SKM-1 (cell line): ENCODE results near the gene B4GALNT3.

Source experiments
- DNase-seq: peaks from one replicate; lab custom pipeline; 2025; ENCODE audit not compliant: unreplicated experiment; lab: John Stamatoyannopoulos, UW

B4GALNT3 gene

DNA sequence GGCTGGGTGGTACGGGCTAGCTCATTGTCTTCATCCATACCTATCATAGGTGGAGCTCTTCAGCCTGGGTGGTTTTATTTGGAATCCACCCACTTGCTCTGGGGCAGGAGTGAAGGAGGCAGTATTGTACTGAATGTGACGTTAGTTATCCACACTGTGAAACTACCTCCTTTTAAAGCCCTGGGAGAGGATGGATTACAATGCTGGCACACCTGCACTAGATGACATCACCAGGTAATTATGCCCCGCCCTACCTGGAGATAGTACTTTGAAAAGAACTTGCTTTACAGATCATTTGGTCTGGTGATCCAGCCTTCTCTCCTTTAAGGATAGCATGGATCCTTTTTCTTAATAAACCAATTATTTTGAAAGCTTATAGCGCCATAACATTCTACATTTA lies 78.0 kb downstream of the B4GALNT3 start:
- DNase-seq: no peak

DNA sequence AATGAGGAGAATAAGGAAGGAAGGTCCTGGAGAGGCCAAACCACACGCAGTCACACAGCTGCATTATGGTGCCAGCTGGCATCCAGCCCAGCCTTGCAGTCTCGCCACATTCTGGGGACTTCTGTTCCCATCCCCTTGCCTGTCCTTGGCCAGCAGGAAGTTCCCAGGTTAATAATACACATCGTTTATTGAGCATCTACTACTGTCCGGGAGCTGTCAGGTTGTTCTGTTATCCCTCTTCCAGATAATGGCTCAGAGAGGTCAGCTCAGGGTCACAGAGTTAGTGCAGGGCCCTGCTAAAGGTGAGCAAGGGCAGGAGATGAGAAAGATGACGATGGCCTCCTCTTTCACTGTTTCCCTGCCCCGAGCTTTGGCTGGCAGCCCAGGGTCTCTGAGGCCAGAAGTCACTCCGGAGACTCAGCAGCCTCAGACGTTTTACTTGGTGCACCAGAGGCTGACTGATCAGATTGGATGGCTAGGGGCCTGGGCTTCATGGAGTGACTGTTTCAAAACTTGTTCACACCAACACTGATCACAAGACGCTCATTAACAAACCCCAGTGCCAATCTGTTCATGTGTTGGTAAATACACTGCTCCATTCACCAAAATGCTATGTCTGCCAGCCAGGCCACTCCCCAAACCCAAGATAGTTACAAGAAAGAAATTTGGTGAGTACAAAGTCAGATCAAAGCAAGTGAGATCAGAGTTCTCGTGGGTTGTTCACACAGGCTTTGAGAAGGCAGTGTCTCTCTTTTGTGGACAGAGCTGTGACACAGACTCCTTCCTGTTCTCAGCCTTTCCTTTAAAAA lies 79.2 kb downstream of the B4GALNT3 start:
- no peak for DNase-seq

DNA sequence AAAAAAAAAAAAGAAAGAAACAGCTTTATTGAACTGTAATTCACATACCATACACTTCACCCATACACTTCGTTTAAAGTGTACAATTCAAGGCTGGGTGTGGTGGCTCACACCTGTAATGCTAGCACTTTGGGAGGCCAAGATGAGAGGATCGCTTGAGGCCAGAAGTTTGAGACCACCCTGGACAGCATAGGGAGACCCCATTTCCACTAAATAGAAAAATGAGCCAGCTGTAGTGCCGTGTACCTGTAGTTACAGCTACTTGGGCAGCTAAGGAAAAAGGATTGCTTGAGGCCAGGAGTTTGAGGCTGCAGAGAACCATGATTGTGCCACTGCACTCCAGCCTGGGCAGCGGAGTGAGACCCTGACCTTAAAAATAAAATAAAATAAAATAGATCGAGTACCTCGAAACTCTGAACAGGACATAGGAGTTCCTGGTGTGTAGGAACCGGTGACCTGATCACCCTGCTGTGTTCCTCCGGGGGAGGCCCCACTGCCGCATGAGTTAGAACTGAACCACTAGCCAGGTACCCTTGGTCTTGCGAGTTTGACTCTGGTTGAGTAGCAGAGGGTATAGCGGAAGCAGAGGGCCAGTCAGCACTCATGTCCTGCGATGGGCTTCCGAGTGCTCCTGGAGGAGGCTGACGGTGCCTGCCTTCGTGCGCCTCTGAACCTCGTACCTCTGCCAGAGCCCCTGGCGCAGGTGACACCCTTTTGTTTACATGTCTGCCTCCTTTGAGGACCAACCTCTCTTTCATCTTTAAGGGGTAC lies 80.0 kb downstream of the B4GALNT3 start:
- no peak for DNase-seq

DNA sequence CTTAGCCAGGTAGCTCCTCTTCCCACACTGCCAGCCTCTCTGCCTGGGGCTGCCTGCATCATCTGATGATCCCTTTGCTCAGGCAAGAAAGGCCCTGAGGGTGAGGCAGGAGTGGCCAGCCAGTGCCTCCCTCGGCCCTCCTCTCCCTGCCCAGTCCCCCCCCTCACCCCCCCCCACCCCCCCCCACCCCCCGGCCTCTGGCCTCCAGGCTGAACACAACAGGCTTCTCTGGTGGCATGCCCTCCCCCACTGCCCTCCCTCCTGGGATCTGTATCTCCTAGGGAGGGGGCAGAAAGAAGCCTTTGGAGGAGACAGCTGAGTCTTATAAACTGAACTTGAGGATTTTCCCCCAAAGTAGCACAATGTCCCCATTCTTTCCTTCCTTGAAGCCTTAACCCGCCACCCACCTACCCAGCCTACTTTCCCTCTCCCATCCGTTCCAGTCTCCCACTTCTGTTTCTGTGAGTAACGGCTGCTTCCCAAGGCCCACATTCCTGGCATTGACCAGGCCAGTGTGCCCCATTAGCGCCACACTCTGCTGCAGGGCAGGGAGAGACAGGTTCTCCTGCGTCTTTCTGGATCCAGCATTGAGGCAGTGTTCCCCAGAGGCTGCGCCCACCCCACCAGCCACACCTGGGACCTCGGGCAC lies 82.1 kb downstream of the B4GALNT3 start:
- no peak for DNase-seq

DNA sequence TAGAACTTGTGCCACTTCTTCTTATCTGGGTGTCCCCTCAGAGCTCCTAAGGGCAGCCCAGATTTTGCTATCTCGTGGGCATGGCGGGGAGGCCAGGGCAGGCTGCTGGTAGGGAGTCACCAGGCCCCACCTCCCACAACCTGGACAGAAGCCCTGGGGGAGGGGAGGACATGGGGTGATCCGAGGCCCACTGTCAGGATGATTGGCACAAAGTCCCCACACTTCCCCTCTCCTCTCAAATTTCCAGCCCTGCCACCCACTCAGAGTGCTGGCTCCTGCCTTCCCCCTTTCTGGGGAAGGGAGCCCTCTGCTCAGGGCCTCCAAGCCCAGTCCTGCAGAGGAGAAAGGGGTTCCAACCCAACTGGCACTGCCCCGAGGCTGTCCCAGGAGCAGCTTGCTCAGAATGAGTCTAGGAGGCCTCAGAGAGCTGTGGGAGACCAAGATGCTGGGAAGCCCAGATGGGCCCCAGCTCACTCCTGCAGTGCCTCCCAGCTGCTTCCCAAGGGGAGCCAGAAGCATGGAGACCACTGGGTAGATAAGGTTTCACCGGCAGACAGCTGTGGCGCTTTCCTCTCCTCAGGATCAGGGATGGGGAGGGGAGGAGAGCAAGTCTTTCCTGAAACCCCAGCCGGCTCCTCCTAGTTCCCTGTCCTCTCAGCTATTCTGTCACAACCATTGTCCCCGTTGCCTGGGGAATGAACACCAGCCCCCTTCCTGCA lies 82.8 kb downstream of the B4GALNT3 start:
- no peak for DNase-seq

DNA sequence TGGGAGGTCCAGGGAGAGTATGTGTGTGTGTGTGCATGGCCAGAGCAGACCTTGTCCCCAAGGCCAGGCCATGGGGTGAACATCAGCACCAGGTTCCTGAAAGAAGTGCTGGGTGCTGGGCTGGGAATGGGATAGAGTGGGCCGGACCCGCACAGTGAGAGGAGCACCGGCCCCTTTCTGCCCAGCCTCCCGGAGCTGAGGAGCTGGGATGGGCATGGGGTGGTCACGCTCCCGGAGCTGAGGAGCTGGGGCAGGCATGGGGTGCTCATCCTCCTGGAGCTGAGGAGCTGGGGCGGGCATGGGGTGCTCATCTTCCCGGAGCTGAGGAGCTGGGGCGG lies 83.3 kb downstream of the B4GALNT3 start:
- DNase-seq: no peak

DNA sequence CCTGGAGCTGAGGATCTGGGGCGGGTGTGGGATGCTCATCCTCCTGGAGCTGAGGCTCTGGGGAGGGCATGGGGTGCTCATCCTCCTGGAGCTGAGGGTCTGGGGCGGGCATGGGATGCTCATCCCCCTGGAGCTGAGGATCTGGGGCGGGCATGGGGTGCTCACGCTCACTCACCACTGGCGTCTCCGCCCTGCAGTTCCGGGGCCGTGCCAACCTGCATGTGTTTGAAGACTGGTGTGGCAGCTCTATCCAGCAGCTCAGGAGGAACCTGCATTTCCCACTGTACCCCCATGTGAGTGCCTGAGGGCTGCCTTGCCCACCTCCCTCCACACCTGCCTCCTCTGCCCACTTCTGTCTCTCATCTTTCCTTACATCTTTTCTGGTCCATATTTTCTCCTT lies 84.4 kb downstream of the B4GALNT3 start:
- DNase-seq: no peak

DNA sequence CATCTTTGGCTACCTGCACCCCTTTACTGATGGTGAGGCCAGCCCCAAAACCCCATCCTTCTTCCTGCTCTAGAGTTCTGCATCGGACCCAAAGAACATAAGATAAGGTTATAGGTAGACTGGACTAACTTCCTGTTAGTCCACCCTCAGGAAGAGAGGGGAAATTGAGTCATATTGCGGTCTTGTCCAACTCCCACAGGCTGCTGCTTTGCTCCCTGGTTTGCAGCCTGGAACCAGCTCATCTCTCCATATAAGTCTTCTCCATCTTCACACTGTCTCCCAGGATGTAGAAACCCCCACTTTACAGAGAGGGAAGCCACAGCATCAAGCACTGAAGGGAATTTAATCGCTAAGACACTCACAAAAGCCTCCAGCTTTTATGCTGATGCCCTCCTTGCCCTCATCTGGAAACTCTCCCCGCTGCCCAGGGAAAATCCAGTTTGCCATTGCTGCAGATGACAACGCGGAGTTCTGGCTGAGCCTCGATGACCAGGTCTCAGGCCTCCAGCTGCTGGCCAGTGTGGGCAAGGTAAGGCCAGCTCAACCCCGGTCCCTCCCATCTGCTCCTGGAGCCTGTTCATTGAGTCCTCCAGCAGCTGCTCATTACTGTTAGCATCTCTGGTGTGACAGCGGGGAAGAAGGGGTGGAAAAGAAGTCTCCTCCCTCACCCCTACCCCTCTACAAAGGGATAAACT lies 85.3 kb downstream of the B4GALNT3 start:
- DNase-seq: no peak

DNA sequence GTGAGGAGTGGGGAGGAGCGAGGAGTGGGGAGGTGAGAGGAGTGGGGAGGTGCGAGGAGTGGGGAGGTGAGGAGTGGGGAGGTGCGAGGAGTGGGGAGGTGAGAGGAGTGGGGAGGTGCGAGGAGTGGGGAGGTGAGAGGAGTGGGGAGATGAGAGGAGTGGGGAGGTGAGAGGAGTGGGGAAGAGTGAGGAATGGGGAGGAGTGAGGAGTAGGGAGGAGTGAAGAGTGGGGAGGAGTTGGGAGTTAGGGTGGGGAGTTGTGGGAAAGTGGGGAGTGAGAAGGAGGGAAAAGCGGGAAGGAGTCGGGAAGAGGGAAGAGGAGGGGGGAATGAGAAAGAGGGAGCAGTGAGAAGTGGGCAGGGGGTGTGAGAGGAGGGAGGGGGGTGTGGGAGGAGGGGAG lies 86.1 kb downstream of the B4GALNT3 start:
- DNase-seq: no peak

DNA sequence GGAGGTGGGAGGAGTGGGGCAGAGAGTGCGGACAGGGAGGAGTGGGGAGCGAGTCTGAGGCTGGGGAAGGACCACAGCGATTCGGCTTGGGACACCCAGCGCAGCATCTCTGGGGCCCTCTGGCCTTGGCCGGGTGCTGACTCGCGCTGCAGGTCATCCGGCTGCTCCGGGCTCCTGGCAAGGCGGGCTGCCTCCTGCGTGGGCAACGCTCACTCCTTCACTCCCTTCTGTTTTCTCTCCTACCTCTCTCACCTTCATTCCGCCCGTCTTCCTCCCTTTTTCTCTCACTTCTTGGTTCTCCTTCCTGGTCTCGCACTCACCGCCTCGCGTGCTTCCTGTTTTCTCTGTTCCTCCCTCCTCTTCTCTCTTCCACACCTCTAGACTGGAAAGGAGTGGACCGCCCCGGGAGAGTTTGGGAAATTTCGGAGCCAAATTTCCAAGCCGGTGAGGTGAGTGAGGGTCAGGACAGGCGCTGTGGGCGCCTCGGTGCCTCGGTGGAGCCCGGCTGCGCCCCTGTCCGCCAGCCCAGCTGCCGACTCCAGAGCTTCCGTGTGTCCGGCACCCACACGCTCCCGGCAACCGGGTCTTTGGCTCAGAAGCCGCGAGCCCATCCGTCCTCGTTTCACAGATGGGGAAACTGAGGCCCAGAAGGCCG lies 86.7 kb downstream of the B4GALNT3 start:
- no peak for DNase-seq

DNA sequence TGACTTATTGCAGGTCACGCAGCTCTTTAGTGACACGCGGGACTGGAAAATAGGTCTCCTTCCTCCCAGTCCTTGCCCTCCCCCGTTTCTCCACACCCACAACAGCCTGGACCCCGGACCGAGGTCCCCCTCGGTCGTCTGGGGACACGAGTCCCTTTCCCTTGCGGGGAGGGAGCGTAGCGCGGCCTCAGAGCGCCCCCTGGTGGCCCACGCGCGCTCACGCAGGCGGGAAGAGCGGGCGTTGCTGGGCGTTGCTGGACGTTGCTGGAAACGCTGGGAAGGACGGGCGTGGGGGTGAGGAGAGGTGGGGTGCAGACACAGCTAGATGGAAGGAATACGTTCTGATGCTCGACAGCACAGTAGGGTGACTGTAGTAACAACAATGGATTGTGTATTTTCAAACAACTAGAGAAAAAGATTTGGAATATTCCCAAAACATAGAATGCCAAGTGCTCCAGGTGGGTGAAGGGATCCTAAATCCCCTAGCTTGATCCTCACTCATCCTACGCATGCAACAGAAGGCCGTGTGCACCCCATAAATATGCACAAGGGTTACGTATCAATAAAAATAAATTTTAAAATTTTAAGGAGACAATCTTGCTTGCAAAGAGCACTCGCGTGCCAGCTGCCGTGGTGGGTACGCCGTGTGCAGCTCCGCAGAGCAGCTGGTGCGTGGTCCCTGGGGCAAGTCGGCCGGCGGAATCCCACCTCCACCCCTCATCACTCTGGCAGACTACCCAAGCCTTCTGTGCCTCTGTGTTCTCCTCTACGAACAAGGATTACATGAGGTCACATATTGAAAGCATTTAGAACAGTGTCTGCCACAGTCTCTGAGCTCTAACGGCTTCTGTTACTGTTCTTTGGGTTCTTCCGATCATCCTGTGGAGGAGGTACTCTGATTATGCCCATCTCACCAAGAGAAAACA lies 87.4 kb downstream of the B4GALNT3 start:
- DNase-seq: no peak

DNA sequence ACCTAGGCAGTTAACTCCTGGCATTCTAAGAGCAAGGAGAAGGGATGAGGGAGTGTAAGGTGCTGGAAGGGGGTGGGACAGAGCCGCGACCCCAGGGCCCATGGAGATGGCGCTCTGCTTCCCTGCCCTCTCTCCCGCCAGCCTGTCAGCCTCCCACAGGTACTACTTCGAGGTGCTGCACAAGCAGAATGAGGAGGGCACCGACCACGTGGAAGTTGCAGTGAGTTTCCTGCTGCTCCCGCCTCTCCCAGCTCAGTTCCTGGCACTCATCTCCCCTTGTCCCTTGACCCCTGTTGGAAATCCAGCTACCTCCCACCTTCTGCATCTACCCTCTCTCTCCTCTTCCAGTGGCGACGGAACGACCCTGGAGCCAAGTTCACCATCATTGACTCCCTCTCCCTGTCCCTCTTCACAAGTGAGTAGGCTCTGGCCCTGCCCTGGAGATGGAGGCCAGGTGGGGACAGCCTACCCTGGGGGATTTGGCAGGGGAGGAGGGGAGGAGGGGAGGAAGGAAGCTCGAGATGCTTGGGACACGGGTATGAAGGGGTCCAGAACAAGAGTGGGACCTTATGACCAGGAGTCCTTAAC lies 88.2 kb downstream of the B4GALNT3 start:
- DNase-seq: no peak

DNA sequence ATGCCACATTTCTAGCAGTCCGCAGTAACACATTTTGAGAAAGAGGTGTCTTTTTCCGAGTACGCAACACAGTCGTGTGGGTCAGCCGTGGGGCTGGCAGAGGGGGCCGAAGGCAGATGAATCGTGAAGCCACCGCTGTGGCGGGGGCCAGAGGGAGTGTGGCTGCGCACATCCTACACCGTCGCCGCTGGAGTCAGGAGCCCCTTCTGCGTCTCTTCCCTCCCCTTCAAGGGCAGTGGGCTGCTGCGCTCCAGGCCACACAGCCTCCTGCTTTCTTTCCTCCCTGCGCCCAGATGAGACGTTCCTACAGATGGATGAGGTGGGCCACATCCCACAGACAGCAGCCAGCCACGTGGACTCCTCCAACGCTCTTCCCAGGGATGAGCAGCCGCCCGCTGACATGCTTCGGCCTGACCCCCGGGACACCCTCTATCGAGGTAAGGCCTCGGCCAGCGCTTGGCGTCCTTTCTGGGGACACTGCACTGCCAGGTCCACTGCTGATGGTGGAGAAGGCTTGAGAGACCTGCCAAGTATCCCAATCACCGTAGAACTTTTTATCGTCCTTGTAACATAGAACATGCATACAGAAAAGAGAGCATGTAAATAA lies 89.8 kb downstream of the B4GALNT3 start:
- no peak for DNase-seq

DNA sequence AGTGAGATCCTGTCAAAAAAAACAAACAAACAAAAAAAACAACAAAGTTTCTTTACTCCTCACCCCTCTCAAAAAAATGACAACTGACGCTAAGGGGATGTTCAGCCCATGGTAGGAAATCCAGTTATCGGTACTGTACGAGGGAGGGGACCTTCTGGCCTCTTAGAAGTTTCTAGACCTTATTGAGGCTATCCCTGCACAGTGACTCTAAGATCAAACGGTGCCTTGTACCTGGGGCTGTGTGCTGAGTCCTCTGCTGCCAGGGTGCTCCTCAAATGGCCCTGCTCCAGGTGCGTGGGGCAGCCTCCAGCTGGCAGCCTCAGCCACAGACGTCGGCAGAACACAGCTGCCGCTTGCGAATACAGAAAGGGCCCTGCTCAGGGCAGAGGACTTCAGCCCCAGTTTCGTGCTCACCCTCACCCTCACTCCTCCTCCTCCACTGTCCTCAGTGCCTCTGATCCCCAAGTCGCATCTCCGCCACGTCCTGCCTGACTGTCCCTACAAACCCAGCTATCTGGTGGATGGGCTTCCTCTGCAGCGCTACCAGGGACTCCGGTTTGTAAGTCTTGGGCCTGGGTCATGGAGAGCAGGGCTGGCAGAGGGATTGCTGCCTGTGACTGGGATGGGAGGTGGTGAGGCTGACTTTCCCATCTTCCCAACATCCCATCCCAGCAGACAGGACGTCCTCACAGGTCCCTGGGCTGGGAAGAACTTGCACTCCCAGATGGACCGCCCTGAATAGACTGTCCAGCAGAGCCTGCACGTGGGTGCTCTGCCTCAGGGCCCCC lies 90.9 kb downstream of the B4GALNT3 start:
- no peak for DNase-seq

DNA sequence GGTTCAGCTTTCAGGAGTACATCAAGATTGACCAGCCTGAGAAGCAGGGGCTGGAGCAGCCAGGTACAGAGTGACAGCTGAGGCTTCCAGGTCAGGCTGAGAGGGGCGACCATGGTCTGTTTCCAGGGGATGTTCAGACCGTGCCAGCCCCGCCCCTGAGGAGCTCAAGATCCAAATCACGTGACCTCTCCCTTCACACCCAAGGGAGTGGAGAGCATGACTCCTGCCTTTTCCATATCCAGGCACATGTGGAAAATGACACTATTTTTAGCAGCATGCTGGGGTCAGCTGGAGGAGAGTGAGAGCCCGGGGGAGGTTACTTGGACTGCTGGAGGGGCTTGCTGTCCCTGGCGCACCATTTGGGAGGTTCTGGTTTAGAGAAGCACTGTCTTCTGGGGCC lies 92.7 kb downstream of the B4GALNT3 start:
- DNase-seq: no peak

DNA sequence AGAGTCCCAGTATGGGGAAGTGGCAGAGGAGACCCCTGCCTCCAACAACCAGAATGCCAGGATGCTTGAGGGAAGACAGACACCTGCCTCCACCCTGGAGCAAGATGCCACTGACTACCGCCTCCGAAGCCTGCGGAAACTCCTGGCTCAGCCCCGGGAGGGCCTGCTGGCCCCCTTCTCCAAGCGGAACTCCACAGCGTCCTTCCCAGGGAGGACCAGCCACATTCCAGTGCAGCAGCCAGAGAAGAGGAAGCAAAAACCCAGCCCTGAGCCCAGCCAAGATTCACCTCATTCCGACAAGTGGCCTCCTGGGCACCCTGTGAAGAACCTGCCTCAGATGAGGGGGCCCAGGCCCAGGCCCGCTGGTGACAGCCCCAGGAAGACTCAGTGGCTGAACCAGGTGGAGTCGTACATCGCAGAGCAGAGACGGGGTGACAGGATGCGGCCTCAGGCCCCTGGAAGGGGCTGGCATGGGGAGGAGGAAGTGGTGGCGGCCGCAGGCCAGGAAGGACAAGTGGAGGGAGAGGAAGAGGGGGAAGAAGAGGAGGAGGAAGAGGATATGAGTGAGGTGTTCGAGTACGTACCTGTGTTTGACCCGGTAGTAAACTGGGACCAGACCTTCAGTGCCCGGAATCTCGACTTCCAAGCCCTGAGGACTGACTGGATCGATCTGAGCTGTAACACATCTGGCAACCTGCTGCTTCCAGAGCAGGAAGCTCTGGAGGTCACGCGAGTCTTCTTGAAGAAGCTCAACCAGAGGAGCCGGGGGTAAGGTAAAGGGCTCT lies 93.7 kb downstream of the B4GALNT3 start:
- no peak for DNase-seq

DNA sequence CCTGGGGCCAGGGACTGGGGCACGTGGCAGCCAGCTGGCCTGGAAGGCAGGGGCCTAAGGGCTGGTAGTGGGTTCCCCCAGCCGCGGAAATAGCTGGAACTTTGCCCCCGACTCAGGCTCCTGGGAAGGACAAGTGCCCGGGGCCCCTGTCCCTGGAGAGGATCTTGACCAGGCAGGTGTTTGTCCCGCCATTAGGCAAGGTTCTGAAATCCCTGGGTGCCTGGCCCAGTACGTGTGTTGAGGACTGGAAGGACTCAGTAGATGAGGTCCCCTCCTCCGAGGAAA lies 94.2 kb downstream of the B4GALNT3 start:
- DNase-seq: no peak
